HEK293 (cell line): ENCODE results near the gene DNAH11.

Experiments
- CTCF ChIA-PET: fragments of 350-600 bp; formaldehyde crosslinking; extraction: SDS; loops from one replicate; lab custom pipeline; 2021; ENCODE audit warnings: antibody characterized with exemption; lab: Yijun Ruan, JAX
- POLR2A ChIA-PET: fragments of 300-600 bp; formaldehyde crosslinking; extraction: SDS; loops from one replicate; lab custom pipeline; 2020; ENCODE audit warnings: antibody characterized with exemption, inconsistent platforms; lab: Yijun Ruan, JAX
- H3K27ac ChIP-seq: fragments of 200-500 bp; sonication (Bioruptor generic); 2 replicates; pipeline ENCODE4 v1.5.1; 2014; ENCODE audit warnings: low read depth, low read length, control low read depth, inconsistent platforms; ENCODE audit errors: extremely low read depth
- H3K36me3 ChIP-seq, 2 experiments: fragments of 200-500 bp in 1 of 2; sonication (Bioruptor generic) in 1 of 2; 1 replicate in 1 of 2; 2 replicates in 1 of 2; pipeline ENCODE4 v1.5.1; 2014 to 2017; ENCODE audit warnings: inconsistent platforms in 2 of 2, low read length in 2 of 2; ENCODE audit not compliant: control insufficient read depth in 2 of 2, insufficient read depth in 1 of 2
- H3K4me1 ChIP-seq: fragments of 200-500 bp; sonication (Bioruptor generic); 2 replicates; pipeline ENCODE4 v1.5.1; 2014; ENCODE audit warnings: mild to moderate bottlenecking, low read length, inconsistent platforms; ENCODE audit not compliant: control insufficient read depth, insufficient read depth
- H3K4me3 ChIP-seq: 2 replicates; pipeline ENCODE4 v1.5.1; 2011; ENCODE audit warnings: low read depth, mild to moderate bottlenecking, control low read depth, low read length, moderate library complexity
- H3K9me3 ChIP-seq: fragments of 200-500 bp; sonication (Bioruptor generic); 2 replicates; pipeline ENCODE4 v1.5.1; 2014; ENCODE audit warnings: low read depth, low read length, inconsistent platforms; ENCODE audit not compliant: control insufficient read depth, insufficient read depth
- ELK4 ChIP-seq: IDR thresholded peaks from 2 replicates; pipeline ENCODE4 v1.6.1; 2011; ENCODE audit warnings: mild to moderate bottlenecking, low read depth, low read length, borderline replicate concordance
- FEZF1 ChIP-seq: fragments of 450-650 bp; formaldehyde crosslinking; IDR thresholded peaks from 2 replicates; pipeline ENCODE4 v1.5.1; 2016; ENCODE audit warnings: missing biosample characterization, missing genetic modification characterization
- HOXD13 ChIP-seq: sonication (generic); formaldehyde crosslinking; IDR thresholded peaks from 2 replicates; pipeline ENCODE4 v1.8.0; 2022; ENCODE audit warnings: missing genetic modification reagents, borderline replicate concordance
- KLF16 ChIP-seq: fragments of 450-650 bp; formaldehyde crosslinking; IDR thresholded peaks from 2 replicates; pipeline ENCODE4 v1.5.1; 2017; ENCODE audit warnings: missing biosample characterization, missing genetic modification characterization
- PRDM1 ChIP-seq: fragments of 450-650 bp; formaldehyde crosslinking; IDR thresholded peaks from 2 replicates; pipeline ENCODE4; 2016; ENCODE audit warnings: missing biosample characterization, missing genetic modification characterization
- ZBTB10 ChIP-seq: fragments of 450-650 bp; formaldehyde crosslinking; IDR thresholded peaks from 2 replicates; pipeline ENCODE4 v1.5.1; 2016; ENCODE audit warnings: missing biosample characterization, missing genetic modification characterization
- ZBTB11 ChIP-seq: fragments of 450-650 bp; formaldehyde crosslinking; conservative IDR thresholded peaks from 2 replicates; pipeline ENCODE4 v1.5.1; 2016; ENCODE audit warnings: low read depth, missing biosample characterization, missing genetic modification characterization
- ZBTB20 ChIP-seq: fragments of 450-650 bp; formaldehyde crosslinking; IDR thresholded peaks from 2 replicates; pipeline ENCODE4 v1.5.1; 2016; ENCODE audit warnings: missing biosample characterization, missing genetic modification characterization
- ZBTB7A ChIP-seq: fragments of 450-650 bp; formaldehyde crosslinking; IDR thresholded peaks from 2 replicates; pipeline ENCODE4 v1.5.1; 2016; ENCODE audit warnings: low read depth, missing biosample characterization, missing genetic modification characterization
- ZFP69B ChIP-seq: fragments of 450-650 bp; formaldehyde crosslinking; IDR thresholded peaks from 2 replicates; pipeline ENCODE4 v1.5.1; 2016; ENCODE audit warnings: missing biosample characterization, missing genetic modification characterization
- ZNF132 ChIP-seq: fragments of 450-650 bp; formaldehyde crosslinking; IDR thresholded peaks from 2 replicates; pipeline ENCODE4 v1.5.1; 2017; ENCODE audit warnings: missing biosample characterization, missing genetic modification characterization, borderline replicate concordance
- ZNF211 ChIP-seq: fragments of 450-650 bp; formaldehyde crosslinking; IDR thresholded peaks from 2 replicates; pipeline ENCODE4 v1.5.1; 2016; ENCODE audit warnings: low read depth, missing biosample characterization, missing genetic modification characterization
- ZNF521 ChIP-seq: fragments of 450-650 bp; formaldehyde crosslinking; IDR thresholded peaks from 2 replicates; pipeline ENCODE4 v1.5.1; 2017; ENCODE audit warnings: missing biosample characterization, mild to moderate bottlenecking, missing genetic modification characterization
- ZNF544 ChIP-seq: fragments of 450-650 bp; formaldehyde crosslinking; IDR thresholded peaks from 2 replicates; pipeline ENCODE4 v1.5.0; 2017; ENCODE audit warnings: missing biosample characterization, missing genetic modification characterization
- ZNF555 ChIP-seq: fragments of 450-650 bp; formaldehyde crosslinking; conservative IDR thresholded peaks from 2 replicates; pipeline ENCODE4 v1.5.1; 2017; ENCODE audit warnings: missing biosample characterization, mild to moderate bottlenecking, missing genetic modification characterization, inconsistent platforms
- ZNF621 ChIP-seq: fragments of 450-650 bp; formaldehyde crosslinking; IDR thresholded peaks from 2 replicates; pipeline ENCODE4 v1.5.1; 2017; ENCODE audit warnings: missing biosample characterization, missing genetic modification characterization
- ZNF623 ChIP-seq: fragments of 450-650 bp; formaldehyde crosslinking; IDR thresholded peaks from 2 replicates; pipeline ENCODE4 v1.5.1; 2016; ENCODE audit warnings: missing biosample characterization, missing genetic modification characterization
- ZNF645 ChIP-seq: fragments of 450-650 bp; formaldehyde crosslinking; IDR thresholded peaks from 2 replicates; pipeline ENCODE4; 2016; ENCODE audit warnings: missing biosample characterization, missing genetic modification characterization
- ZNF785 ChIP-seq: fragments of 450-650 bp; formaldehyde crosslinking; IDR thresholded peaks from 2 replicates; pipeline ENCODE4 v1.5.1; 2016; ENCODE audit warnings: missing biosample characterization, missing genetic modification characterization
- ZSCAN16 ChIP-seq: fragments of 450-650 bp; formaldehyde crosslinking; IDR thresholded peaks from 2 replicates; pipeline ENCODE4 v1.5.1; 2016; ENCODE audit warnings: missing biosample characterization, missing genetic modification characterization

The DNAH11 gene

GRCh38 chr7:21749378-21749777 lies 206.5 kb downstream of the DNAH11 start:
- H3K27ac ChIP-seq, result no peak overlapping the region
- CTCF ChIA-PET, result interaction anchor here (0.6 kb wide), 1 partner anchor 133 kb away, joined by 3 read pairs; no protein-coding TSS in a partner anchor

GRCh38 chr7:21753071-21753470 lies 210.2 kb downstream of the DNAH11 start:
- Histone ChIP-seq H3K9me3 (no peaks in the 10 kb centered on the region), H3K27ac (no peak overlapping the region), H3K4me1 (no peaks in the 10 kb centered on the region), H3K36me3 (no peaks in the 10 kb centered on the region), H3K4me3 (no peak overlapping the region)
- TF ChIP-seq ZBTB11 (tag by site-specific recombination) (no peak), ZNF555 (tag by site-specific recombination) (no peak), ZNF645 (tag by site-specific recombination) (no peak), ZBTB20 (tag by site-specific recombination) (no peak), ZNF544 (tag by site-specific recombination) (no peak), ZNF623 (no peak), ZNF211 (tag by site-specific recombination) (no peak)
- CTCF ChIA-PET, result interaction anchor here (0.7 to 2.3 kb wide), 6 partner anchors 13 to 490 kb away, joined by 3 to 11 read pairs (median 4); no protein-coding TSS in a partner anchor
- POLR2A ChIA-PET, result no interaction called here

More at GRCh38 chr7:21749378-21749777, 206.5 kb downstream of the DNAH11 start:
- peaks cover 11% of the 10 kb centered on the region for H3K4me1 ChIP-seq
- POLR2A ChIA-PET, result no interaction called here
- H3K9me3 ChIP-seq, result no peaks in the 10 kb centered on the region
- TF ChIP-seq ZFP69B (tag by site-specific recombination) (no peak), FEZF1 (tag by site-specific recombination) (peak; percentile 51; the same call in 1 of the 2 replicates), KLF16 (tag by site-specific recombination) (no peak)
- H3K36me3 ChIP-seq, result no peaks in the 10 kb centered on the region
- H3K4me3 ChIP-seq, result no peak overlapping the region

GRCh38 chr7:21754963-21755362 lies 212.1 kb downstream of the DNAH11 start:
- CTCF ChIA-PET, result interaction anchor here (0.9 kb wide), 1 partner anchor 446 kb away, joined by 4 read pairs; no protein-coding TSS in a partner anchor
- no peaks in the 10 kb centered on the region for H3K36me3 ChIP-seq
- TF ChIP-seq ZNF621 (tag by site-specific recombination) (no peak), HOXD13 (CRISPR knock-in tag) (no peak), ZNF785 (tag by site-specific recombination) (no peak), ZBTB7A (tag by site-specific recombination) (no peak), ZNF521 (tag by site-specific recombination) (no peak), PRDM1 (tag by site-specific recombination) (no peak), ELK4 (no peak), ZSCAN16 (tag by site-specific recombination) (no peak), ZNF132 (tag by site-specific recombination) (no peak), ZNF555 (tag by site-specific recombination) (no peak), ZBTB10 (tag by site-specific recombination) (no peak)
- no peaks in the 10 kb centered on the region; the same call in 1 of the 2 replicates for H3K4me1 ChIP-seq
- POLR2A ChIA-PET, result no interaction called here
- H3K4me3 ChIP-seq, result no peak overlapping the region
- no peak overlapping the region for H3K27ac ChIP-seq
- H3K9me3 ChIP-seq, result no peaks in the 10 kb centered on the region
